HEK293T (cell line): ENCODE data around the gene ZNF557.

Experiments
- BHLHE40 ChIP-seq: fragments of 450-650 bp; IDR thresholded peaks from 2 replicates; pipeline ENCODE4 v1.6.1; 2016; ENCODE audit warnings: mild to moderate bottlenecking, moderate library complexity, borderline replicate concordance
- CTBP1 ChIP-seq: fragments of 450-650 bp; IDR thresholded peaks from 2 replicates; pipeline ENCODE4 v1.6.1; 2016; ENCODE audit warnings: borderline replicate concordance
- FOXA1 ChIP-seq: fragments of 450-650 bp; IDR thresholded peaks from 2 replicates; pipeline ENCODE4 v1.6.1; 2016; ENCODE audit warnings: mild to moderate bottlenecking
- FOXK2 ChIP-seq: fragments of 450-650 bp; IDR thresholded peaks from 2 replicates; pipeline ENCODE4 v1.6.1; 2016; ENCODE audit warnings: mild to moderate bottlenecking
- HDGF ChIP-seq: fragments of 450-650 bp; IDR thresholded peaks from 2 replicates; pipeline ENCODE4 v1.6.1; 2017; ENCODE audit warnings: antibody characterized with exemption, borderline replicate concordance
- LEF1 ChIP-seq: fragments of 450-650 bp; IDR thresholded peaks from 2 replicates; pipeline ENCODE4 v1.6.1; 2017; ENCODE audit warnings: mild to moderate bottlenecking, borderline replicate concordance
- PKNOX1 ChIP-seq: fragments of 450-650 bp; IDR thresholded peaks from 2 replicates; pipeline ENCODE4 v1.6.1; 2016
- SUZ12 ChIP-seq: fragments of 450-650 bp; IDR thresholded peaks from 2 replicates; pipeline ENCODE4 v1.6.1; 2016; ENCODE audit warnings: mild to moderate bottlenecking
- TARDBP ChIP-seq: fragments of 450-650 bp; IDR thresholded peaks from 2 replicates; pipeline ENCODE4 v1.6.1; 2016
- ZNF384 ChIP-seq: fragments of 450-650 bp; IDR thresholded peaks from 2 replicates; pipeline ENCODE4 v1.6.1; 2016

GRCh38 chr19:7072541-7072940 is 3.0 kb downstream of the ZNF557 start:
- TF ChIP-seq FOXK2 (no peak), PKNOX1 (no peak), FOXA1 (no peak), TARDBP (no peak), SUZ12 (no peak), CTBP1 (no peak), ZNF384 (no peak), BHLHE40 (no peak), LEF1 (no peak), HDGF (no peak)
